ENCODE results near the gene ZNF85.

Gene ZNF85

GRCh38 chr19:20999731-21000352, 76.8 kb downstream of the ZNF85 start:
- peak; percentile 31 for DNase-seq (ENCODE audit: insufficient read length)
- no peak for FAIRE-seq
- TF ChIP-seq POLR2AphosphoS5 (IDR thresholded peaks at IDR 0.05; ENCODE audit: low read depth, low read length), result 0 out of 2 replicates have a peak, but pooled peaks have one; percentile 37
- peak; percentile 68; the same call in 1 of the 2 replicates for TF ChIP-seq POLR2A (IDR thresholded peaks at IDR 0.05; ENCODE audit: low read depth, low read length)
- 0 out of 2 replicates have a peak, but pooled peaks have one; percentile 40 for TF ChIP-seq TAF1 (IDR thresholded peaks at IDR 0.05; ENCODE audit: borderline replicate concordance, low read depth, low read length)

All from GM12892 (cell line).